Measurements from ENCODE around the gene SCNM1.

The SCNM1 gene

DNA sequence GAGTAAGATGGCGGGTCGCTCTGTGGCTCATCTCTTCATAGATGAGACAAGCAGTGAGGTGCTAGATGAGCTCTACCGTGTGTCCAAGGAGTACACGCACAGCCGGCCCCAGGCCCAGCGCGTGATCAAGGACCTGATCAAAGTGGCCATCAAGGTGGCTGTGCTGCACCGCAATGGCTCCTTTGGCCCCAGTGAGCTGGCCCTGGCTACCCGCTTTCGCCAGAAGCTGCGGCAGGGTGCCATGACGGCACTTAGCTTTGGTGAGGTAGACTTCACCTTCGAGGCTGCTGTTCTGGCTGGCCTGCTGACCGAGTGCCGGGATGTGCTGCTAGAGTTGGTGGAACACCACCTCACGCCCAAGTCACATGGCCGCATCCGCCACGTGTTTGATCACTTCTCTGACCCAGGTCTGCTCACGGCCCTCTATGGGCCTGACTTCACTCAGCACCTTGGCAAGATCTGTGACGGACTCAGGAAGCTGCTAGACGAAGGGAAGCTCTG is 7.1 kb upstream of the SCNM1 start:
- DNase-seq (ENCODE audit: low spot score) = no peak
- POLR2A ChIA-PET (ENCODE audit: low non-redundant PET) = no interaction called here
- TF ChIP-seq CTCF (conservative IDR thresholded peaks at IDR 0.05; ENCODE audit: low read depth) = no peak
- CTCF ChIA-PET = no interaction called here
- H3K27ac ChIP-seq = no peak overlapping the region

DNA sequence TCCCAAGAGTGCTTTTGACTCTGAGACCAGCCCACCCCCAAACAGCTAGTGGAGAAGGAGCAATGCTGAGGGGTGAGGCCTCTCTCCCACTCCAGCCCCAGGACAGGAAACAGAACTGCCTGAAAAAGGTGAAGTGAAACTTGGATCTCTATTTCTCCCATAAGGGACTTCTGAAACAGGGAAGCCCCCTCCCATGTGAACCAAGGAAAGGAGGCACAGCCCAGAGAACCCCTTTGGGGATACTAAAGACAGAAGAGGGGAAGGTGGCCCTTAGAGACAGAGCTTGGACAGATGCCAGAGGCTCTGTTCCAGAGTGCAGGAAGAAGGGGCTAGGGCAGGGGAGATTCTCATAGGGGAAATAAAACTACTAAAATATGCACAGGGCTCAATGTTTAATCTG is 6.6 kb upstream of the SCNM1 start:
- POLR2A ChIA-PET (ENCODE audit: low non-redundant PET) = no interaction called here
- no peak overlapping the region for H3K27ac ChIP-seq
- TF ChIP-seq CTCF (conservative IDR thresholded peaks at IDR 0.05; ENCODE audit: low read depth) = no peak
- CTCF ChIA-PET = interaction anchor here (0.6 kb wide), 2 partner anchors 97 to 154 kb away, joined by 3 to 7 read pairs; no protein-coding TSS in a partner anchor
- no peak for DNase-seq (ENCODE audit: low spot score)

DNA sequence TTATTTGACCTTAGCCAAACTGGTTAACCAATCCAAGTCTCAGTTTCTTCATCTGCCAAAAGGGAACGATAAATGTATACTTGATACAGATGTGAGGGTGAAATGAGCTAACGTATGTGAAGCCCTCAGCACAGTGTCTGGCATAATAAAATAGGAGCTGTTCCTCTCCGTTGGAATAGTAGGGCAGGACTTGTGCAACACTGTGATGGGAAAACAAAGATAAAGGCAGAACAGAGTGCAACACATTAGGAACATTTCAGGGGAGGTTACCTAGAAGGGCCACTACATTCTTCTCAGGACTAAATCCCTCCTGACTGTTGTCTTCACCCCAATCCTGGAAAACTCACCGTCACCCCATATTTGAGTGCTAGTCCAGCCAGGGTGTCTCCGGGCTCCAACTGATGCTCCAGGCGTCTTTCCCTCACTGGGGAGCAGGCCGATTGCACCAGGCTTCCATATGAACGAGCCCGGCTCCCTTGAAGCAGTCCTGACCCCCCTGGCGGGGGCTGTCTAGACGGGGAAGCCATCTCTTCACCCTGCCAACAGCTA is 1.1 kb upstream of the SCNM1 start:
- TF ChIP-seq CTCF (conservative IDR thresholded peaks at IDR 0.05; ENCODE audit: low read depth) = no peak
- ChIA-PET POLR2A (ENCODE audit: low non-redundant PET) (no interaction called here), CTCF (interaction anchor here (0.6 kb wide), 1 partner anchor 106 kb away, joined by 4 read pairs; the partner anchor contains the start of gene CDC42SE1)
- no peak for DNase-seq (ENCODE audit: low spot score)
- H3K27ac ChIP-seq = peak overlapping the region; percentile 84

DNA sequence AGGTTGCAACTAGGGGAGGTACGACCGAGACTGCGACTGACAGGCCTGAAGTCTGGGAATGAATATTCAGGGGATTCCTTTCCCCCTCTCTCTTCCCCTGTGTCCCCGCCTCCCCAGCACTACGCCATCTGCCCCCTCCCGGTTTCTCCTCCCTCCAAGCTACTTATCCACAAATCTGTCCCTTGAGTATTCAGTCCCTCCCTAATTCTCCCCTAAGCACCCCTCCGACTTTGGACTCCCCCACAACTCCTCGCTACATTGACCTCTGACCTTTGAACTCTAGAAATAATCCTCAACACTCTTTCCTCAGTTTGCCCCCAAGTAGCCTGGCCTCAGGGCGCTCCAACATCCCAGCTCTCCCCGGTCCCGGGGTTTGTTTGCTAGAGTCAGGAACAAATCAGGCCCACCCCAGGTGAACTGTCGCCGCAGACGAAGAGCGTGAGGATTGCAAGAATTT is 635 bp upstream of the SCNM1 start:
- ChIA-PET POLR2A (ENCODE audit: low non-redundant PET) (no interaction called here), CTCF (no interaction called here)
- TF ChIP-seq CTCF (conservative IDR thresholded peaks at IDR 0.05; ENCODE audit: low read depth) = no peak
- DNase-seq (ENCODE audit: low spot score) = peak; percentile 51
- peak overlapping the region; percentile 84 for H3K27ac ChIP-seq

DNA sequence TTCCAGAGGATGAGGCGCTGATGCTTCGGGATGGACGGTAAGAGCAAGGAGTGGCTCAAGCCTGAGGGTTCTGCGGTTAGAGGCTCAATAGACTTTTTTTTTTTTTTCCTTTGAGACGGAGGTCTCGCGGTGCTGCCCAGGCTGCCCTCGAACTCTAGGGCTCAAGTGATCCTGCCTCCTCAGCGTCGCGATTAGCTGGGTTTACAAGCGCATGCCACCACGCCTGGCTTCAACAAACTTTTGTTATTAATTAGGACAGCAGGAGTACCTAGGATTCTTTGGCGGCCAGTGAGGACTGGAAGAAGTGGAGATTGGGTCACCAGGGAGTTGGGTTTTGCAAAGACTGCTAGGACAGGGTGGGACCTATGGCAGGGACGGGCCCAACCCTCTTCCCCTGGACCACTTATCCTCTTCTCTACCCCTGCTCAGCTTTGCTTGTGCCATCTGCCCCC is 587 bp downstream of the SCNM1 start:
- peak; percentile 61 for DNase-seq (ENCODE audit: low spot score)
- CTCF ChIA-PET = no interaction called here
- POLR2A ChIA-PET (ENCODE audit: low non-redundant PET) = interaction anchor here (0.6 kb wide), 1 partner anchor 34 kb away, joined by 3 read pairs; no protein-coding TSS in a partner anchor
- no peak for TF ChIP-seq CTCF (conservative IDR thresholded peaks at IDR 0.05; ENCODE audit: low read depth)
- H3K27ac ChIP-seq = peak overlapping the region; percentile 84

- ChIA-PET CTCF (no interaction called here), POLR2A (ENCODE audit: low non-redundant PET) (interaction anchor here (0.6 kb wide), 1 partner anchor 33 kb away, joined by 3 read pairs; no protein-coding TSS in a partner anchor)
- peak overlapping the region; percentile 84 for H3K27ac ChIP-seq
- TF ChIP-seq CTCF (conservative IDR thresholded peaks at IDR 0.05; ENCODE audit: low read depth) = no peak
- DNase-seq (ENCODE audit: low spot score) = no peak
Measured at GRCh38 chr1:151167116-151167515, 1.2 kb downstream of the SCNM1 start.

All from RWPE1 (cell line).